Measurements from ENCODE around the gene FCHO2.
"Not testable (repeated sequence)": the region's sequence is repeated elsewhere in the genome, so short reads cannot be mapped to it uniquely, and the experiment has no call there.

FCHO2 gene

DNA sequence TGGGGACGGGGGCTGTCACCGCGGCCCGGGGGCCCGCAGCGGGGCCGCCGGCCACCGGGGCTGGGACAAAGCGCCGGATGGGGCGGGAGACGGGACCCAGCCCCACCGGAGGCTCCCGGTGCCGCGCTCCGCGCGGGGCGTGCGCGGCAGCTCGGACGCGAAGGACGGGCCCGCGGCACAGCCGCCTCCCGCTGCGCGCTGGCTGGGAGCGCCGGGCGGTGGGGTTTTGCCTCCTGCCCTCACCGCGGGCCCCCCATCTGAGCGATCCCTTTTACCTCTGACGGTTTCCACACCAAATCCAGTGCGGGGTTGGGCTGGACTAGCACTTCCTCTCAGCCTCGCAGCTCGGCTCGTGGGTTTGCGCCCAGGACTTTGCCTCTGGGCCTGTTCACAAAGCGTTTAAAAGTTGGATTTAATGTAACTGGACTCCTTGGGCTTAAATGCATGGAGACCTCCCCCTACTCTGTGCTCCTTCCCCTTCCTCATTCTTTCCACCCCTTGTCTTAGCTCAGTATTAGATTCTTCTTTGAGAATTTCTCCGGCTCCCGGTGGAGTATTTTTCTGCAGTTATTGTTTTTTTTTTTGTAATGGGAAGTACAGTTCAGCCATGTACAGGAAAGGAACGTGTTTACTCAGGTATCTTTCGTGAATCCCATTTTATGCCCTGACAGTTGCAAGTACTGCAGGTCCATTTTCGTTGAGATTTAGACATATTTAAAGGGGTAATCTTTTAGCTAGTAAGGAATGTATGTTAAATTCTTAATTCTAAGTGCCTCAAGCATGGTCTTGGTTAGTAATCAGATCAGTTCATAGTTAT, 691 bp downstream of the FCHO2 start:
- no peak for FAIRE-seq

DNA sequence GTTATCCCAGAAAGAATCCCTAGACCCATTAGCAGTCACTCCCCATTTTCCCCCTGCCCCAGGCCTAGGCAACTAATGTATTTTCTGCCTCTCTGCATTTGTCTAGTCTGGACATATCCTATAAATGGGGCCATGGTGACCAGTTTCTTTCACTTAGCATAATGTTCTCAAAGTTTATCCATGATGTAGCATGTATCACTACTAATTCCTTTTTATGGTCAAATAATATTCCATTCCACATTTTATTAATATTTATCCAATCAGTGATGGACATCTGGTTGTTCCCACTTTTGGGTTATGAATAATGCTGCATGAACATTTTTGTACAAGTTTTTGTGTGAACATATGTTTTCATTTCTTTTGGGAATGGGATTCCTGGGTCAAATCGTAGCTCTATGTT, 1.5 kb downstream of the FCHO2 start:
- no peak for FAIRE-seq

DNA sequence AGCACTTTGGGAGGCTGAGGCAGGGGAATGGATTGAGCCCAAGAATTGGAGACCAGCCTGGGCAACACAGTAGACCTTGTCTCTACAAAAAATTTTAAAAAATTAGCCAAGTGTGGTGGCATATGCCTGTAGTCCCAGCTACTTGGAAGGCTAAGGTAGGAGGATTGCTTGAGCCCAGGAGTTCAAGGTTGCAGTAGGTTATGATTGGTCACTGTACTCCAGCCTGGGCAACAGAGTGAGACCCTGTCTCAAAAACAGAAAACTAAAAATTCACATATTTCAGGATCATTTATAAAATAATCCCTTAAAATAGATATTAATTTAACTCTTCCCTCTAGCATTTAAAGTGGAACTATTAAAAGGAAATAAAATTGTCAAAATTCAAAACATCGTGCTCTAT, 3.4 kb downstream of the FCHO2 start:
- no peak for FAIRE-seq

DNA sequence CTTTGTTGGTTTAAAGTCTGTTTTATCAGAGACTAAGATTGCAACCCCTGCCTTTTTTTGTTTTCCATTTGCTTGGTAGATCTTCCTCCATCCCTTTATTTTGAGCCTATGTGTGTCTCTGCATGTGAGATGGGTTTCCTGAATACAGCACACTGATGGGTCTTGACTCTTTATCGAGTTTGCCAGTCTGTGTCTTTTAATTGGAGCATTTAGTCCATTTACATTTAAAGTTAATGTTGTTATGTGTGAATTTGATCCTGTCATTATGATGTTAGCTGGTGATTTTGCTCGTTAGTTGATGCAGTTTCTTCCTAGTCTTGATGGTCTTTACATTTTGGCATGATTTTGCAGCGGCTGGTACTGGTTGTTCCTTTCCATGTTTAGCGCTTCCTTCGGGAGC, 18.6 kb downstream of the FCHO2 start:
- not testable (repeated sequence) for FAIRE-seq

DNA sequence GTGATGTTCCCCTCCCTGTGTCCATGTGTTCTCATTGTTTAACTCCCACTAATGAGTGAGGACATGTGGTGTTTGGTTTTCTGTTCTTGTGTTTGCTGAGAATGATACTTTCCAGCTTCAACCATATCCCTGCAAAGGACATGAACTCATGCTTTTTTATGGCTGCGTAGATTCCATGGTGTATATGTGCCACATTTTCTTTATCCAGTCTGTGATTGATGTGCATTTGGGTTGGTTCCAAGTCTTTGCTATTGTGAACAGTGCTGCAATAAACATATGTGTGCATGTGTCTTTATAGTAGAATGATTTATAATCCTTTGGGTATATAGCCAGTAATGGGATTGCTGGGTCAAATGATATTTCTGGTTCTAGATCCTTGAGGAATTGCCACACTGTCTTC, 21.0 kb downstream of the FCHO2 start:
- FAIRE-seq, result not testable (repeated sequence)

DNA sequence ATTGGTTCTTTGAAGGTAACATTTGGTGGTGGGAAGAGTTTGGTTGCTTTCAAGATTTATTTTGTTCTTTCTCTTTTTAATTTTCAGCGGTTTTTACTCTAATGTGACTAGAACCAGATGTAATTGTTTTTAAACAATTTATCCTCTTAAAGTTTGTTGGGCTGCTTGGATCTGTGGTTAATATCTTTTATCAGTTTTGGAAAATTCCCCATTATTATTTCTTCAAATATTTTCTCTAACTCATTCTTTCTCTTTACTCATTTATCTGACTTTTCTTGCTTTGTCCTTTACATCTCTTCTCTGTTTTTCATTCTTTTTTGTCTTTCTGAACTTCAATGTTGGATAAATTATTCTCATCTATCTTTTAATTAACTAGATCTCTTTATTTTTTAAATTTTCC, 29.9 kb downstream of the FCHO2 start:
- FAIRE-seq, result no peak

DNA sequence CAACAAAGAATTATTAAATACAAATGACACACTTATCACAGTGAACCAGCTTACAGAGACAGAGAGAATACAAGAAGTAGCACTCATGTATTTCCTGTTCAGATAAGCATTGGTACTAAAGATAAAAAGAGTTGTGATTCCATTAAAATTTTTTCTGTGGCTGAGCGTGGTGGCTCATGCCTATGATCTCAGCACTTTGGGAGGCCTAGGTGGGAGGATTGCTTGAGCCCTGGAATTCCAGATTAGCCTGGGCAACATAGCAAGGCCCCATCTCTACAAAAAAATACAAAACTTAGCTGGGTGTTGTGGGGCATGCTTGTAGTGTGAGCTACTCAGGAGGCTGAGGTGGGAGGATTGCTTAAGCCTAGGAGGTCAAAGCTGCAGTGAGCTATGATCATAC, 32.9 kb downstream of the FCHO2 start:
- no peak for FAIRE-seq

DNA sequence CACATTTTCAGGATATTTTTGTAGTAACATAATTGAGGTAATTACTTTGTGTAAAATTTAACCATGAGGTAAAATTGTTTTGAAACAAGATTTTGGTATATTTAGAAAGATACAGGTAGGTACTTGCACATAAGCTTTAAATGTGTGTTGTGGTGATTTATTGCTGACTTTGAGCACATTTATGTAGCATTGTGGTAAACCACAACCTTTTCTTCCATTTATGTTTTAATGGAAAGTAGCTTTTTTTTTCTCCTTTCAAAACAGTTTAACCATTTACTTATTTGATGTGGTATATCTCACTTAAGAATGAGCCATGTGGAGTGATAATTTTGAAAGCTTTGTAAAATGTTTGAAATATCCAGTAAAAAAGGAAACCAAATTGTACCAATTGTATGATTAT, 35.6 kb downstream of the FCHO2 start:
- no peak for FAIRE-seq

DNA sequence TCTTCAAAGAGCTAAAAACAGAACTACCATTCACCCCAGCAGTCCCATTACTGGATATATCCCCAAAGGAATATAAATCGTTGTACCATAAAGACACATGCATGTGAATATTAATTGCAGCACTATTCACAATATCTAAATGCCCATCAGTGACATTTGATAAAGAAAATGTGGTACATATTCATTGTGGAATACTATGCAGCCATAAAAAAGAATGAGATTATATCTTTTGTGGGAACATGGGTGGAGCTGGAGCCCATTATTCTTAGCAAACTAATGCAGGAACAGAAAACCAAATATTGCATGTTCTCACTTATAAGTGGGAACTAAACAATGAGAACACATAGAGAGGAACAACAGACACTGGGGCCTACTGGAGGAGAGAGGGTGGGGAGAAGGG, 38.7 kb downstream of the FCHO2 start:
- FAIRE-seq, result no peak

DNA sequence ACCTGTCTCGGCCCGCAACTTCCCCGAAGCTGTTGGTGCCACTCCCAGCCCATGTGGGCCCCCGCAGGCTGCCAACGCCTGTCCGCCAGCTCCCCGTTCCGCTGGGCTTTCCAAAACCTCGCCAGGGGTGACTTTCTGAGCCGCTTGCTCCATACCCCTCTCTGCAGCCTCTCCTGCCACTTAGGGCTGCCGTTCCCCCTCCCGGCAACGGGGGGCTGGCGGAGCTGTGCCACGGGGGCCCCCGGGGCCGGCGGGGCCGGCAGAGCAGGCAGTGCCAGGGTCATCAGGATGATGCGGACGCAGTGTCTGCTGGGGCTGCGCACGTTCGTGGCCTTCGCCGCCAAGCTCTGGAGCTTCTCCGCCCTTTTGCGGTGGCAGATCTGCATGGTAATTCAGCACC, 40.8 kb downstream of the FCHO2 start:
- FAIRE-seq, result no peak

- no peak for FAIRE-seq
These were observed 44.1 kb downstream of the FCHO2 start for GRCh38 chr5:72999916-73000315.

DNA sequence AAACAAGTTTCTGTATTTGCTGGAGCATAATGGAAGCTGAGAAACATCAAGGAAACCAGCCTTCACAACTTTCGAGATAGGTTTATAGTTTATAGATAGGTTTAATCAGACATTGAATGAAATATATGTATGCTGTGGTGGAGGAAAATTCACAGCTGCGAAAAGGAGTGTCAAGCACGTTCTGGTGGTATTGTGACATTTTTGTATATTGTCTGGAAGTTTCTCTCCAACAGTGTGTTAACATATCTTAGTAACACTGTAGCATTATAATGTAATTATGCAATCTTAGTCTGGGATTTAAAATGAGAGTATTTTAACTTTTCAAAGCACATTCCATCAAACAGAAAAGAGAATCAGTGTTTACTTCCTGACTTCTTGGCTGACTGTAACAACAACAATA, 50.0 kb downstream of the FCHO2 start:
- FAIRE-seq, result no peak

- FAIRE-seq, result no peak
These were observed 51.2 kb downstream of the FCHO2 start for GRCh38 chr5:73007051-73007450.

- no peak for FAIRE-seq
These were observed 53.0 kb downstream of the FCHO2 start for GRCh38 chr5:73008831-73009230.

DNA sequence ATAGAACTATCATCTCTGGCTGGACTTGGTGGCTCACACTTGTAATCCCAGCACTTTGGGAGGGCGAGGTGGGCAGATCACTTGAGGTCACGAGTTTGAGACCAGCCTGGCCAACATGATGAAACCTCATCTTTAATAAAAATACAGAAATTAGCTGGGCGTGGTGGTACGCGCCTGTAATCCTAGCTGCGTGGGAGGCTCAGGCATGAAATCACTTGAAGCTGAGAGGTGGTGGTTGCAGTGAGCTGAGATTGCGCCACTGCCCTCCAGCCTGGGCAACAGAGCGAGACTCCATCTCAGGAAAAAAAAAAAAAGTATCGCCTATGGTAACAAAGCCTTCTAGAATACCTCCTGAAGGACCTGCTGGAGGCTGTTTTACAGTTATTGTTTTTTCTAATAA, 55.8 kb downstream of the FCHO2 start:
- not testable (repeated sequence) for FAIRE-seq

GRCh38 chr5:73018892-73019291, 63.1 kb downstream of the FCHO2 start:
- FAIRE-seq, result no peak

- no peak for FAIRE-seq
These were observed 63.9 kb downstream of the FCHO2 start for GRCh38 chr5:73019766-73020165.

GRCh38 chr5:73022471-73023169, 66.8 kb downstream of the FCHO2 start:
- FAIRE-seq, result no peak

GRCh38 chr5:73024946-73025544, 69.2 kb downstream of the FCHO2 start:
- not testable (repeated sequence) for FAIRE-seq

DNA sequence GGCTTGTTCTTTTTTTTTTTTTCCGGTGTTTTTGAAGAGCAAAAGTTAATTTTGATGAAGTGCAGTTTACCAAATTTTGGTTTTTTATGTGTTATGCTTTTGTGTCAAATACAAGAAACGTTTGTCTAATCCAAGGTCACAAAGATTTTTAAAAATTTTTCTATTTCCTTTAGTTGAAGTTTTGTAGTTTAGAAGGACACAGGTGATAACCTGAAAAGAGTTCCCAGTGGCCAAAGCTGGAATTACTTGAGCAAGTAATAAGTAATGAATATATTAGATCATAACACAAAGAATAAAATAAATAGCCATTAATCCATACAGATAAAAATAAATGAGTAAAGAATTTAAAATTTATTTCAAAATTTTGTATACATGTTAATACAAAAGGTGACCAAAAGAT, 71.5 kb downstream of the FCHO2 start:
- FAIRE-seq, result no peak

GRCh38 chr5:73027816-73028215, 72.0 kb downstream of the FCHO2 start:
- no peak for FAIRE-seq

- no peak for FAIRE-seq
These were observed 73.3 kb downstream of the FCHO2 start for GRCh38 chr5:73028991-73029595.

GRCh38 chr5:73030531-73030930, 74.7 kb downstream of the FCHO2 start:
- FAIRE-seq, result no peak

GRCh38 chr5:73030995-73031394, 75.2 kb downstream of the FCHO2 start:
- no peak for FAIRE-seq
